ENCODE measurements around the gene RIMBP2. TPM values are rescaled to one million over a fixed set of nuclear protein-coding genes. Genes with fewer than 3 reads are reported as not detected.

RIMBP2 gene
- polyA plus RNA-seq, 1 donor (not counting 4 experiments of a cell fraction or from before 2014, with no cell fraction given), result 0.16 TPM

- dilution Hi-C loops (cut with MboI; ENCODE audit: extremely low pct_ligation_motif_present, low sequenced_read_pairs), result loop anchor here (25.0 kb wide), 1 partner anchor 342 kb away; no protein-coding TSS in a partner anchor
- no peak for FAIRE-seq
Observed at GRCh38 chr12:130394906-130395305, 321.2 kb downstream of the RIMBP2 start.

GRCh38 chr12:130391186-130391585 lies 324.9 kb downstream of the RIMBP2 start:
- Histone ChIP-seq H3K36me3 (ENCODE audit: control insufficient read depth in 2 of 2, extremely low read depth in 1 of 2, insufficient read depth in 2 of 2, low read length in 2 of 2) (no peaks in the 10 kb centered on the region), H3K4me3 (ENCODE audit: control insufficient read depth in 2 of 3, extremely low read depth in 1 of 3, insufficient read depth in 2 of 3, low read depth in 1 of 3, low read length in 3 of 3) (no peak overlapping the region), H3K79me2 (ENCODE audit: control insufficient read depth, insufficient read depth, low read length) (no peaks in the 10 kb centered on the region), H3K4me1 (ENCODE audit: control insufficient read depth, extremely low read depth, insufficient read depth, low read length) (no peaks in the 10 kb centered on the region), H3K27me3 (ENCODE audit: control insufficient read depth, extremely low read depth, insufficient read depth, low read length) (no peaks in the 10 kb centered on the region), H4K20me1 (ENCODE audit: control insufficient read depth, extremely low read depth, insufficient read depth, low read length) (no peaks in the 10 kb centered on the region), H2AFZ (ENCODE audit: control insufficient read depth, low read length) (no peak overlapping the region), H3K27ac (ENCODE audit: control insufficient read depth, insufficient read depth, low read length) (no peak overlapping the region), H3K9ac (ENCODE audit: control insufficient read depth, extremely low read depth, insufficient read depth, low read length) (no peak overlapping the region), H3K9me3 (ENCODE audit: control insufficient read depth, low read depth, low read length) (peaks cover 6% of the 10 kb centered on the region), H3K9me1 (ENCODE audit: control insufficient read depth, extremely low read depth, insufficient read depth, low read length) (no peaks in the 10 kb centered on the region), H3K4me2 (ENCODE audit: control insufficient read depth, extremely low read depth, insufficient read depth, low read depth, low read length) (no peak overlapping the region)
- dilution Hi-C loops (cut with MboI; ENCODE audit: extremely low pct_ligation_motif_present, low sequenced_read_pairs), result loop anchor here (25.0 kb wide), 1 partner anchor 346 kb away; no protein-coding TSS in a partner anchor
- TF ChIP-seq EZH2 (IDR thresholded peaks at IDR 0.05; ENCODE audit: low read length), result no peak
- TF ChIP-seq CTCF (optimal IDR thresholded peaks at IDR 0.05 in 1 of 3, IDR thresholded peaks at IDR 0.05 in 1 of 3, conservative IDR thresholded peaks at IDR 0.05 in 1 of 3; ENCODE audit: extremely low read depth in 1 of 3, insufficient read depth in 2 of 3, low read length in 3 of 3), result no peak
- DNase-seq (ENCODE audit: low read depth, low spot score), result no peak
- no peak for FAIRE-seq

More at GRCh38 chr12:130394906-130395305, 321.2 kb downstream of the RIMBP2 start:
- TF ChIP-seq CTCF (optimal IDR thresholded peaks at IDR 0.05 in 1 of 3, IDR thresholded peaks at IDR 0.05 in 1 of 3, conservative IDR thresholded peaks at IDR 0.05 in 1 of 3; ENCODE audit: extremely low read depth in 1 of 3, insufficient read depth in 2 of 3, low read length in 3 of 3), result no peak
- no peak for TF ChIP-seq EZH2 (IDR thresholded peaks at IDR 0.05; ENCODE audit: low read length)
- no peaks in the 10 kb centered on the region for H3K4me1 ChIP-seq (ENCODE audit: control insufficient read depth, extremely low read depth, insufficient read depth, low read length)
- H3K9me1 ChIP-seq (ENCODE audit: control insufficient read depth, extremely low read depth, insufficient read depth, low read length), result no peaks in the 10 kb centered on the region
- no peaks in the 10 kb centered on the region for H3K27me3 ChIP-seq (ENCODE audit: control insufficient read depth, extremely low read depth, insufficient read depth, low read length)
- H3K4me3 ChIP-seq (ENCODE audit: control insufficient read depth in 2 of 3, extremely low read depth in 1 of 3, insufficient read depth in 2 of 3, low read depth in 1 of 3, low read length in 3 of 3), result no peak overlapping the region
- no peak overlapping the region for H2AFZ ChIP-seq (ENCODE audit: control insufficient read depth, low read length)
- DNase-seq (ENCODE audit: low read depth, low spot score), result no peak
- H3K4me2 ChIP-seq (ENCODE audit: control insufficient read depth, extremely low read depth, insufficient read depth, low read depth, low read length), result no peak overlapping the region
- H3K9me3 ChIP-seq (ENCODE audit: control insufficient read depth, low read depth, low read length), result peaks cover 6% of the 10 kb centered on the region
- no peaks in the 10 kb centered on the region for H3K79me2 ChIP-seq (ENCODE audit: control insufficient read depth, insufficient read depth, low read length)
- no peak overlapping the region for H3K9ac ChIP-seq (ENCODE audit: control insufficient read depth, extremely low read depth, insufficient read depth, low read length)
- H3K36me3 ChIP-seq (ENCODE audit: control insufficient read depth in 2 of 2, extremely low read depth in 1 of 2, insufficient read depth in 2 of 2, low read length in 2 of 2), result no peaks in the 10 kb centered on the region
- no peak overlapping the region for H3K27ac ChIP-seq (ENCODE audit: control insufficient read depth, insufficient read depth, low read length)
- no peaks in the 10 kb centered on the region for H4K20me1 ChIP-seq (ENCODE audit: control insufficient read depth, extremely low read depth, insufficient read depth, low read length)
